SH-SY5Y (cell line): Measurements from ENCODE around the gene OPCML.

Experiments used
- GATA2 ChIP-seq: IDR thresholded peaks from 2 replicates; pipeline ENCODE4 v1.6.1; 2011; ENCODE audit warnings: mild to moderate bottlenecking, low read depth, low read length
- GATA3 ChIP-seq: IDR thresholded peaks from 2 replicates; pipeline ENCODE4 v1.6.1; 2011; ENCODE audit warnings: low read depth, mild to moderate bottlenecking, low read length, moderate library complexity

OPCML gene

GRCh38 chr11:132824642-132825041 is 707.7 kb downstream of the OPCML start:
- TF ChIP-seq GATA2, result no peak

GRCh38 chr11:132822276-132822675 is 710.0 kb downstream of the OPCML start:
- no peak for TF ChIP-seq GATA3
- no peak for TF ChIP-seq GATA2

- TF ChIP-seq GATA3, result no peak
- no peak for TF ChIP-seq GATA2
Observed at GRCh38 chr11:132821499-132821898, 710.8 kb downstream of the OPCML start.

- peak; percentile 24; the same call in 1 of the 2 replicates for TF ChIP-seq GATA2
- TF ChIP-seq GATA3, result no peak
Observed at GRCh38 chr11:132821014-132821413, 711.3 kb downstream of the OPCML start.

GRCh38 chr11:132818951-132819350 is 713.4 kb downstream of the OPCML start:
- TF ChIP-seq GATA3 (no peak), GATA2 (no peak)

GRCh38 chr11:132817387-132817786 is 714.9 kb downstream of the OPCML start:
- TF ChIP-seq GATA2 (no peak), GATA3 (no peak)

GRCh38 chr11:132814410-132814809 is 717.9 kb downstream of the OPCML start:
- TF ChIP-seq GATA3 (no peak), GATA2 (no peak)

- TF ChIP-seq GATA2, result no peak
Observed at GRCh38 chr11:132811649-132812048, 720.7 kb downstream of the OPCML start.

- TF ChIP-seq GATA2 (no peak), GATA3 (no peak)
Observed at GRCh38 chr11:132809070-132809469, 723.2 kb downstream of the OPCML start.

GRCh38 chr11:132804258-132804657 is 728.0 kb downstream of the OPCML start:
- TF ChIP-seq GATA3 (no peak), GATA2 (no peak)

GRCh38 chr11:132803436-132803835 is 728.9 kb downstream of the OPCML start:
- TF ChIP-seq GATA2 (no peak), GATA3 (no peak)

GRCh38 chr11:132802947-132803346 is 729.4 kb downstream of the OPCML start:
- TF ChIP-seq GATA2, result no peak
- TF ChIP-seq GATA3, result no peak

- TF ChIP-seq GATA2, result no peak
- no peak for TF ChIP-seq GATA3
Observed at GRCh38 chr11:132793831-132794230, 738.5 kb downstream of the OPCML start.

- peak; percentile 93 for TF ChIP-seq GATA3
- peak; percentile 100 for TF ChIP-seq GATA2
Observed at GRCh38 chr11:132792341-132793140, 739.8 kb downstream of the OPCML start.

- TF ChIP-seq GATA3 (no peak), GATA2 (no peak)
Observed at GRCh38 chr11:132790971-132791370, 741.3 kb downstream of the OPCML start.
